ENCODE data around the gene CCNJL.

The CCNJL gene

DNA sequence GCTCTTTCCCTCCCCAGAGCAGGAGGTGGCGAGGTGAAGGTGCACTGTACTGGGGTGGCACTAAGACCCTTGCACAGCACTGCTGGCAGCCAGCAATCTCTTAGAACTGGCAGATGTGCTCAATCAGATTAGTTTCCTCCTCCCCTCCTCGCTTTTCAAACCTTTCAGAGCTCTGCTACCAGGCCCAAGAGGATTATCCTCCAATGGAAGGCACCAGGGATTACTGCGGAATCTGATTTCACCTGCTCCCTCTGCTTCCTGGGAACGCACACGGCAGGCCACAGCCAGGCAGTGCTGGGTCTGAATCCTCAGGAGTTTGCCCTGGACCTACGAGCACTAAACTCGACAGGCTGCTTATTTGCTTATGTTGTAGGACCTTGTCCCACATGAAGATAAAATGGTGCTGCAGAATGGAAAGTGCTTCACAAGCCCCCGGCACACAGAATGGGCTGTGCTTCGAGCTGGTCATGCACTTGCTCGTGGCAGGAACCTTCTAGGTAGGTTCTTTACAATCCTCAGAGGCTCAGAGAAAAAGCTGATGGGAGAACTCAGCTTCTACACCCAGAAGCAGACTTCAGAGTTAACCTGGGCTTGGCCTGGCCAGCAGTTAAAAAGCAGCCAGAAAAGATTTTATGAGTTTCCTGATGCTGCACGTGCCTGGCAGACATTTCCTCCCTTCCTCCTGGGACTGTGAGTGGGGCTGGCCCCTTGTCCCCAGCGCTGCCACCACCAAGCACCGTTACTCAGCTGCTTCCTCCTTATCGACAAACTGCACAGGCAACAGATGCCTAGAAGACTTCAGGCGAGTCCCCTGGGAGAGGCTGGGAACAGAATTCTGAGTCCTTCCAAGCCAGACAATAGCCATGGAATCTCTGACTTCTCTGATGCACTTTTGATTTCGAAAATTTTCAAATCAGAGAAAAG is 50.0 kb downstream of the CCNJL start:
- H2AFZ ChIP-seq (ENCODE audit: low read length, unreplicated experiment), result no peak overlapping the region

GRCh38 chr5:160260881-160261815 is 51.2 kb downstream of the CCNJL start:
- Histone ChIP-seq H3K27ac (ENCODE audit: low read depth, low read length) (no peak overlapping the region), H3K36me3 (ENCODE audit: insufficient read depth, low read length) (no peaks in the 10 kb centered on the region), H3K27me3 (ENCODE audit: insufficient read depth, low read length) (no peaks in the 10 kb centered on the region), H3K79me2 (ENCODE audit: control insufficient read depth, insufficient read depth, low read length, unreplicated experiment) (no peaks in the 10 kb centered on the region), H3K4me3 (ENCODE audit: low read depth, low read length) (no peak overlapping the region), H2AFZ (ENCODE audit: low read length, unreplicated experiment) (no peak overlapping the region), H3K4me1 (ENCODE audit: control insufficient read depth, insufficient read depth, low read length, unreplicated experiment) (no peaks in the 10 kb centered on the region)

More for the DNA sequence above, 50.0 kb downstream of the CCNJL start:
- Histone ChIP-seq H3K27me3 (ENCODE audit: insufficient read depth, low read length) (no peaks in the 10 kb centered on the region), H3K27ac (ENCODE audit: low read depth, low read length) (no peak overlapping the region), H3K4me3 (ENCODE audit: low read depth, low read length) (no peak overlapping the region), H3K36me3 (ENCODE audit: insufficient read depth, low read length) (no peaks in the 10 kb centered on the region), H3K4me1 (ENCODE audit: control insufficient read depth, insufficient read depth, low read length, unreplicated experiment) (no peaks in the 10 kb centered on the region), H3K79me2 (ENCODE audit: control insufficient read depth, insufficient read depth, low read length, unreplicated experiment) (no peaks in the 10 kb centered on the region)

GRCh38 chr5:160260006-160260775 is 52.2 kb downstream of the CCNJL start:
- Histone ChIP-seq H3K27ac (ENCODE audit: low read depth, low read length) (no peak overlapping the region), H3K27me3 (ENCODE audit: insufficient read depth, low read length) (no peaks in the 10 kb centered on the region), H3K79me2 (ENCODE audit: control insufficient read depth, insufficient read depth, low read length, unreplicated experiment) (no peaks in the 10 kb centered on the region), H3K4me1 (ENCODE audit: control insufficient read depth, insufficient read depth, low read length, unreplicated experiment) (no peaks in the 10 kb centered on the region), H3K36me3 (ENCODE audit: insufficient read depth, low read length) (no peaks in the 10 kb centered on the region), H3K4me3 (ENCODE audit: low read depth, low read length) (no peak overlapping the region), H2AFZ (ENCODE audit: low read length, unreplicated experiment) (no peak overlapping the region)

GRCh38 chr5:160259341-160259740 is 53.0 kb downstream of the CCNJL start:
- H3K27ac ChIP-seq (ENCODE audit: low read depth, low read length), result no peak overlapping the region
- no peak overlapping the region for H2AFZ ChIP-seq (ENCODE audit: low read length, unreplicated experiment)
- H3K4me1 ChIP-seq (ENCODE audit: control insufficient read depth, insufficient read depth, low read length, unreplicated experiment), result no peaks in the 10 kb centered on the region
- H3K79me2 ChIP-seq (ENCODE audit: control insufficient read depth, insufficient read depth, low read length, unreplicated experiment), result no peaks in the 10 kb centered on the region
- no peak overlapping the region for H3K4me3 ChIP-seq (ENCODE audit: low read depth, low read length)
- no peaks in the 10 kb centered on the region for H3K36me3 ChIP-seq (ENCODE audit: insufficient read depth, low read length)
- no peaks in the 10 kb centered on the region for H3K27me3 ChIP-seq (ENCODE audit: insufficient read depth, low read length)

GRCh38 chr5:160254706-160255105 is 57.7 kb downstream of the CCNJL start:
- Histone ChIP-seq H3K36me3 (ENCODE audit: insufficient read depth, low read length) (no peaks in the 10 kb centered on the region), H3K27me3 (ENCODE audit: insufficient read depth, low read length) (no peaks in the 10 kb centered on the region), H3K4me3 (ENCODE audit: low read depth, low read length) (no peak overlapping the region)

DNA sequence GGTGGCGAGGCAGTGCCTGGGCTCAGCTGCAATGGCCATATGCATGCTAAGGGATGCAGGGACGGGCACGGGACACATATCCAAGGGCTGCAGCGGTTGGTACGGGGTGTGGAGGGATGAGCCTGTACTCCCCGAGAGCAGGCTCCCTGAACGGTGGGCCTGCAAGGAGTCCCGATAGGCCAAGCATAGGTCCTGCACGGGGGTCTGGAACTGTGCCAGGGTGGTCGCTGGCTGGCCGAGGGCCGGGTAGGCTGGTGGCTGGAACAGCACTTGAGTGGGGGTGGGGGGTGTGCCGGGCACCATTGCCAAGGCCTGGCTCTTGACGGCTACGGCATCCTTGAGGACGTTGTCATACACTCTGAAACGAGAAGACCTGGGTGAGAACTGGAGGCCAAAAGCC is 58.9 kb downstream of the CCNJL start:
- Histone ChIP-seq H3K36me3 (ENCODE audit: insufficient read depth, low read length) (no peaks in the 10 kb centered on the region), H2AFZ (ENCODE audit: low read length, unreplicated experiment) (no peak overlapping the region), H3K27ac (ENCODE audit: low read depth, low read length) (no peak overlapping the region), H3K4me3 (ENCODE audit: low read depth, low read length) (no peak overlapping the region), H3K4me1 (ENCODE audit: control insufficient read depth, insufficient read depth, low read length, unreplicated experiment) (no peaks in the 10 kb centered on the region), H3K79me2 (ENCODE audit: control insufficient read depth, insufficient read depth, low read length, unreplicated experiment) (no peaks in the 10 kb centered on the region), H3K27me3 (ENCODE audit: insufficient read depth, low read length) (no peaks in the 10 kb centered on the region)

More at GRCh38 chr5:160254706-160255105, 57.7 kb downstream of the CCNJL start:
- Histone ChIP-seq H2AFZ (ENCODE audit: low read length, unreplicated experiment) (no peak overlapping the region), H3K27ac (ENCODE audit: low read depth, low read length) (no peak overlapping the region), H3K4me1 (ENCODE audit: control insufficient read depth, insufficient read depth, low read length, unreplicated experiment) (no peaks in the 10 kb centered on the region), H3K79me2 (ENCODE audit: control insufficient read depth, insufficient read depth, low read length, unreplicated experiment) (no peaks in the 10 kb centered on the region)

DNA sequence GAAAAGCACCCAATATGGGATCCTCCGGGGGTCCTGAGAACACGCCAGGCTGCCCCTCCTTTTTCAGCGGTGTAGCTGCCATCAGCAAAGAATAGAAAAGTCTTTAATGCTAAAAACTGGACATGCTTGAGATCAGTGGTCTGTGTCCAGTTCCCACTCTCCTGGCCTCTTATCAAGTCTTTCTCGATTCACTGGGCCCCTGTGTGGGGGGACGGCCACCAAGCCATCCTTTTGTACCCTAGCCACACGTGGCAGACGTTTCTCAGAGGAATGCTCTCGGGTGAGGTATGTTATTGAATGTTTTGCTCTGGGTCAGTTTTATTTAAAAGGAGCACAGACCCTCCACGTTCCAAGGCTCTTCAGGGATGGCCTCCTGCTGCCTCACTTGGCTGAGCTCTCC is 59.4 kb downstream of the CCNJL start:
- no peaks in the 10 kb centered on the region for H3K79me2 ChIP-seq (ENCODE audit: control insufficient read depth, insufficient read depth, low read length, unreplicated experiment)
- H2AFZ ChIP-seq (ENCODE audit: low read length, unreplicated experiment), result no peak overlapping the region
- no peaks in the 10 kb centered on the region for H3K4me1 ChIP-seq (ENCODE audit: control insufficient read depth, insufficient read depth, low read length, unreplicated experiment)
- H3K36me3 ChIP-seq (ENCODE audit: insufficient read depth, low read length), result no peaks in the 10 kb centered on the region
- no peak overlapping the region for H3K4me3 ChIP-seq (ENCODE audit: low read depth, low read length)
- no peak overlapping the region for H3K27ac ChIP-seq (ENCODE audit: low read depth, low read length)
- no peaks in the 10 kb centered on the region for H3K27me3 ChIP-seq (ENCODE audit: insufficient read depth, low read length)

GRCh38 chr5:160251406-160252155 is 60.8 kb downstream of the CCNJL start:
- H3K79me2 ChIP-seq (ENCODE audit: control insufficient read depth, insufficient read depth, low read length, unreplicated experiment), result no peaks in the 10 kb centered on the region
- no peaks in the 10 kb centered on the region for H3K4me1 ChIP-seq (ENCODE audit: control insufficient read depth, insufficient read depth, low read length, unreplicated experiment)
- no peak overlapping the region for H3K27ac ChIP-seq (ENCODE audit: low read depth, low read length)
- H3K4me3 ChIP-seq (ENCODE audit: low read depth, low read length), result no peak overlapping the region
- no peaks in the 10 kb centered on the region for H3K27me3 ChIP-seq (ENCODE audit: insufficient read depth, low read length)
- H3K36me3 ChIP-seq (ENCODE audit: insufficient read depth, low read length), result no peaks in the 10 kb centered on the region
- H2AFZ ChIP-seq (ENCODE audit: low read length, unreplicated experiment), result no peak overlapping the region

DNA sequence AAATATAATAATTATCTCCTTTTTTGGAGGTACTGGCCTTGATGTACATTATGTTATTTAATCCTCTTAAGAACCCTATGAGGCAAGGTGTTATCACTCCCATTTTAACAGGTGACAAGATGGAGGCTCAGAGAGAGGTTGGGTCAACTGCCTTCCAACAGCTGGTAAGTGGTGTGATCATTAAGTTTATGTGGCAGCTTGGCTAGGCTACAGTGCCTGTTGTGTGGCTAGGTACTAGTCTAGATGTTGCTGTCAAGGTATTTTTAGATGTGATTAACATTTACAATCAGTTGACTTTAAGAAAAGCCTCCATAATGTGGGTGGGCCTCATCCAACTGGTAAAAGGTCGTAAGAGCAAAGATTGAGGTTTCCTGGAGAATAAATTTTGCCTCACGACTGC is 61.5 kb downstream of the CCNJL start:
- Histone ChIP-seq H3K79me2 (ENCODE audit: control insufficient read depth, insufficient read depth, low read length, unreplicated experiment) (no peaks in the 10 kb centered on the region), H3K27ac (ENCODE audit: low read depth, low read length) (no peak overlapping the region), H3K4me3 (ENCODE audit: low read depth, low read length) (no peak overlapping the region), H3K36me3 (ENCODE audit: insufficient read depth, low read length) (no peaks in the 10 kb centered on the region), H2AFZ (ENCODE audit: low read length, unreplicated experiment) (no peak overlapping the region), H3K27me3 (ENCODE audit: insufficient read depth, low read length) (no peaks in the 10 kb centered on the region), H3K4me1 (ENCODE audit: control insufficient read depth, insufficient read depth, low read length, unreplicated experiment) (no peaks in the 10 kb centered on the region)

GRCh38 chr5:160250226-160250625 is 62.1 kb downstream of the CCNJL start:
- H3K36me3 ChIP-seq (ENCODE audit: insufficient read depth, low read length), result no peaks in the 10 kb centered on the region
- H2AFZ ChIP-seq (ENCODE audit: low read length, unreplicated experiment), result no peak overlapping the region
- H3K4me1 ChIP-seq (ENCODE audit: control insufficient read depth, insufficient read depth, low read length, unreplicated experiment), result no peaks in the 10 kb centered on the region
- no peak overlapping the region for H3K27ac ChIP-seq (ENCODE audit: low read depth, low read length)
- H3K4me3 ChIP-seq (ENCODE audit: low read depth, low read length), result no peak overlapping the region
- H3K79me2 ChIP-seq (ENCODE audit: control insufficient read depth, insufficient read depth, low read length, unreplicated experiment), result no peaks in the 10 kb centered on the region
- H3K27me3 ChIP-seq (ENCODE audit: insufficient read depth, low read length), result no peaks in the 10 kb centered on the region
